Lower leg skin (tissue), 3 donors: ENCODE measurements around the gene RAPGEF2.

Experiments
- POLR2A ChIP-seq, 2 donors: fragments of 450-650 bp; IDR thresholded peaks; one replicate each; pipeline ENCODE4 v1.6.1; 2016 to 2017; ENCODE audit warnings: antibody characterized with exemption in 2 of 2, mild to moderate bottlenecking in 1 of 2, moderate library complexity in 1 of 2
- TF ChIP-seq, protein P1 (sequence below), 3 donors: fragments of 450-650 bp; IDR thresholded peaks; one replicate each; pipeline ENCODE4 v1.5.1; 2016; ENCODE audit warnings: antibody characterized with exemption in 3 of 3, mild to moderate bottlenecking in 3 of 3, moderate library complexity in 2 of 3

DNA sequence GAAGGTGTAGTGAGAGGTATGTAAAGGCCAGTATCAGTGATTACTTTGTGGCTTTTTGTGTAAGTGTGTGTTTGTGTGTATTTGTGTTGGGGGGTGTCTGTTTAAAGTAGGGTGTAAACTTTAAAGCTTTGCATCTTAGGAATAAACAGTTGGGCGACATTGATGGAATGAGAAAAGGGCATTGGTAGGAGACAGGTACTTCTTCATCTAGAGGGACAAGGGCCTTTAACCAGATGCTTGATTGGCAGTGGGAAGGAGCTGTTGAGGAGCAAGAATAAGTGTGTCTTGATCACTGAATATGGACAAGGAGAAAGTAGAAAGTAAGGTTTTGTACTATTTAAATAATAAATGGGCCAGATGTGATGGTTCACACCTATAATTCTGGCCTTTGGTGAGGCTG, 48.8 kb downstream of the RAPGEF2 start:
- TF ChIP-seq, protein P1, sequence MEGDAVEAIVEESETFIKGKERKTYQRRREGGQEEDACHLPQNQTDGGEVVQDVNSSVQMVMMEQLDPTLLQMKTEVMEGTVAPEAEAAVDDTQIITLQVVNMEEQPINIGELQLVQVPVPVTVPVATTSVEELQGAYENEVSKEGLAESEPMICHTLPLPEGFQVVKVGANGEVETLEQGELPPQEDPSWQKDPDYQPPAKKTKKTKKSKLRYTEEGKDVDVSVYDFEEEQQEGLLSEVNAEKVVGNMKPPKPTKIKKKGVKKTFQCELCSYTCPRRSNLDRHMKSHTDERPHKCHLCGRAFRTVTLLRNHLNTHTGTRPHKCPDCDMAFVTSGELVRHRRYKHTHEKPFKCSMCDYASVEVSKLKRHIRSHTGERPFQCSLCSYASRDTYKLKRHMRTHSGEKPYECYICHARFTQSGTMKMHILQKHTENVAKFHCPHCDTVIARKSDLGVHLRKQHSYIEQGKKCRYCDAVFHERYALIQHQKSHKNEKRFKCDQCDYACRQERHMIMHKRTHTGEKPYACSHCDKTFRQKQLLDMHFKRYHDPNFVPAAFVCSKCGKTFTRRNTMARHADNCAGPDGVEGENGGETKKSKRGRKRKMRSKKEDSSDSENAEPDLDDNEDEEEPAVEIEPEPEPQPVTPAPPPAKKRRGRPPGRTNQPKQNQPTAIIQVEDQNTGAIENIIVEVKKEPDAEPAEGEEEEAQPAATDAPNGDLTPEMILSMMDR (IDR thresholded peaks at IDR 0.05), result no peak
- no peak for TF ChIP-seq POLR2A (IDR thresholded peaks at IDR 0.05)
